Naive thymus-derived CD4-positive, alpha-beta T cell (primary cell): ENCODE data around the gene CREB5. TPM values are rescaled to one million over a fixed set of nuclear protein-coding genes. Genes with fewer than 3 reads are reported as not detected.

ENCODE experiments used
- ATAC-seq: fragments of 150-1000 bp; cut with Tn5 transposase; 2 replicates; pipeline ENCODE4 v1.10.0; 2021; ENCODE audit warnings: mild to moderate bottlenecking, moderate library complexity
- CTCF ChIA-PET: fragments of 350-600 bp; sonication (Branson Sonifier 250); formaldehyde crosslinking; loops from one replicate; lab custom pipeline; 2021; ENCODE audit warnings: antibody characterized with exemption; lab: Charles Lee
- POLR2A ChIA-PET: fragments of 350-600 bp; sonication (Branson Sonifier 250); formaldehyde crosslinking; loops from one replicate; lab custom pipeline; 2021; ENCODE audit warnings: antibody characterized with exemption, inconsistent platforms; lab: Charles Lee
- DNase-seq, 9 donors: peaks; one replicate each; pipeline versions ENCODE4 v3.0.0 to v3.0.0-alpha.2; 2020 to 2022; ENCODE audit warnings: mixed read lengths in 1 of 9
- H3K27ac ChIP-seq: one replicate; pipeline ENCODE4 v1.7.0; 2013; ENCODE audit warnings: mild to moderate bottlenecking, low read depth, low read length, moderate library complexity
- H3K27me3 ChIP-seq, 2 donors: one replicate each; pipeline ENCODE4 v1.7.0; 2013; ENCODE audit warnings: low read length in 2 of 2, mild to moderate bottlenecking in 2 of 2, moderate library complexity in 2 of 2; ENCODE audit not compliant: control insufficient read depth in 2 of 2, insufficient read depth in 2 of 2
- H3K36me3 ChIP-seq, 3 experiments: 1 replicate in 2 of 3; 2 replicates in 1 of 3; pipeline ENCODE4 v1.7.0; 2013; ENCODE audit warnings: low read length in 3 of 3, mild to moderate bottlenecking in 3 of 3, moderate library complexity in 1 of 3; ENCODE audit not compliant: insufficient read depth in 3 of 3, control insufficient read depth in 2 of 3
- H3K4me1 ChIP-seq, 2 donors: one replicate each; pipeline ENCODE4 v1.7.0; 2013; ENCODE audit warnings: low read length in 2 of 2, mild to moderate bottlenecking in 2 of 2, moderate library complexity in 1 of 2; ENCODE audit not compliant: control insufficient read depth in 2 of 2, insufficient read depth in 2 of 2
- H3K4me3 ChIP-seq: 2 replicates; pipeline ENCODE4 v1.7.0; 2013; ENCODE audit warnings: mild to moderate bottlenecking, low read length
- H3K9me3 ChIP-seq, 3 experiments: 1 replicate in 2 of 3; 2 replicates in 1 of 3; pipeline ENCODE4 v1.7.0; 2013; ENCODE audit warnings: low read length in 3 of 3; ENCODE audit not compliant: control insufficient read depth in 2 of 3
- H3K27ac Mint-ChIP-seq, 9 donors: one replicate each; pipeline ENCODE4 v1.8.0; 2020 to 2022; ENCODE audit warnings: mixed read lengths in 9 of 9, mild to moderate bottlenecking in 8 of 9, moderate library complexity in 5 of 9, inconsistent platforms in 2 of 9
- H3K27me3 Mint-ChIP-seq, 5 donors: one replicate each; pipeline ENCODE4 v1.8.0; 2021 to 2022; ENCODE audit warnings: mixed read lengths in 5 of 5, mild to moderate bottlenecking in 1 of 5
- H3K36me3 Mint-ChIP-seq, 5 donors: one replicate each; pipeline ENCODE4 v1.8.0; 2020 to 2022; ENCODE audit warnings: mixed read lengths in 5 of 5, mild to moderate bottlenecking in 3 of 5, inconsistent platforms in 1 of 5
- H3K4me1 Mint-ChIP-seq, 7 donors: one replicate each; pipeline ENCODE4 v1.8.0; 2020 to 2022; ENCODE audit warnings: mixed read lengths in 7 of 7, mild to moderate bottlenecking in 3 of 7, inconsistent platforms in 1 of 7
- H3K4me3 Mint-ChIP-seq, 10 donors: one replicate each; pipeline ENCODE4 v1.8.0; 2020 to 2022; ENCODE audit warnings: mild to moderate bottlenecking in 10 of 10, mixed read lengths in 10 of 10, moderate library complexity in 6 of 10, inconsistent platforms in 2 of 10
- H3K9me3 Mint-ChIP-seq, 11 donors: one replicate each; pipeline ENCODE4 v1.8.0; 2020 to 2022; ENCODE audit warnings: mixed read lengths in 11 of 11, mild to moderate bottlenecking in 4 of 11, inconsistent platforms in 1 of 11, moderate library complexity in 1 of 11
- intact Hi-C, 2 donors: fragments of 100-400 bp; cut with micrococcal nuclease; formaldehyde crosslinking; loops; one replicate each; pipeline ENCODE4 v1.15.1; 2023
- polyA plus RNA-seq, 2 donors: library from polyadenylated mRNA; unstranded; fragments of 300-500 nt; fragmentation: Illumina TruSeq; gene quantifications; one replicate each; pipeline ENCODE4 v1.2.3, GENCODE V29; 2021
- total RNA-seq, 6 experiments: library from RNA in 5 of 6; stranded (reverse) in 5 of 6; gene quantifications; 1 replicate in 5 of 6; 2 replicates in 1 of 6; pipeline ENCODE4 v1.2.3 and lab custom pipeline; 2021 to 2026

The CREB5 gene
- total RNA-seq (10 to 100 TPM in 1 of 5 experiments, 1 to 10 TPM in 1, under 1 TPM in 1, not detected in 2; 0.22 to 18.4 (median 3.6) TPM), polyA plus RNA-seq (not detected), total RNA-seq (lab: John Stamatoyannopoulos, UW) (not detected)

GRCh38 chr7:28411876-28412662, at the start of gene CREB5:
CREB5 (plus strand) TSS chr7:28412518; CDS start chr7:28412915, 397 bp downstream.
- ATAC-seq (no peak), DNase-seq (no peak)
- CTCF ChIA-PET = interaction anchor here (0.7 kb wide), 1 partner anchor 1729 kb away, joined by 3 read pairs; no protein-coding TSS in a partner anchor
- H3K9me3 ChIP-seq = no peaks in the 10 kb centered on the region
- H3K4me1 ChIP-seq = peaks cover 0 to 8% of the 10 kb centered on the region in 2 donors
- Mint-ChIP-seq H3K36me3 (peaks cover 0 to 3% (median 0%) of the 10 kb centered on the region in 5 donors), H3K9me3 (peaks cover 0 to 1% (median 0%) of the 10 kb centered on the region in 11 donors), H3K27me3 (peaks cover 80 to 89% (median 84%) of the 10 kb centered on the region in 5 donors), H3K27ac (no peak within 1 kb of the TSS), H3K4me3 (peak within 1 kb of the TSS in 7 of 10 donors; percentile 59 to 90 (median 81)), H3K4me1 (peaks cover 7 to 30% (median 22%) of the 10 kb centered on the region in 7 donors)
- POLR2A ChIA-PET = no interaction called here
- intact Hi-C loops = no loop called here
- no peak within 1 kb of the TSS for H3K4me3 ChIP-seq
- no peaks in the 10 kb centered on the region for H3K36me3 ChIP-seq
- peaks cover 3 to 10% of the 10 kb centered on the region in 2 donors for H3K27me3 ChIP-seq
- H3K27ac ChIP-seq = no peak within 1 kb of the TSS

DNA sequence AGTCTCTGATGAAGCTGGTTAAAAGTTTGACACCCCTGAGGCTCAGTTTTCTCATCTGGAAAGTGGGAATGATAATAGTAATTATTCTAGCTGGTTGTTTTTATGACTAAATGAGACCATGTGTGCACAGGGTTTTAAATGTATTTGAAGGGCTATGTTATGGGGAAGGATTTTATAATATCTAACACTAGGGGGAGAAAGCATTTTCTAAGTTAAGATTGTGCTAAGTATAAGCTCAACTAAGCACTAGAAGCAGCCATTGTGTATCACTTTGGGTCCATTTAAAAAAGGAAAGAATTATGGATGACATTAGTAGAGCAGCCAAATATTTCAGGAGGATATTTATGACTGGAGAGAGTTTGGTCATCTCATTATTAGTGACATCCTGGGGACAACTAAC, 49.5 kb upstream of the CREB5 start:
- no peaks in the 10 kb centered on the region for H3K4me1 ChIP-seq
- CTCF ChIA-PET = interaction anchor here (0.8 to 1.2 kb wide), 2 partner anchors 10 to 66 kb away, joined by 4 to 5 read pairs; no protein-coding TSS in a partner anchor
- H3K27ac Mint-ChIP-seq = no peak overlapping the region
- H3K4me3 Mint-ChIP-seq = no peak overlapping the region
- no peak overlapping the region for H3K4me3 ChIP-seq
- H3K36me3 ChIP-seq = no peaks in the 10 kb centered on the region
- peaks cover 0 to 19% (median 5%) of the 10 kb centered on the region in 7 donors for H3K4me1 Mint-ChIP-seq
- H3K27ac ChIP-seq = no peak overlapping the region
- H3K9me3 Mint-ChIP-seq = peaks cover 2 to 16% (median 11%) of the 10 kb centered on the region in 11 donors
- intact Hi-C loops = loop anchor here in 1 of 2 donors (2.0 kb wide), 1 partner anchor 66 kb away; no protein-coding TSS in a partner anchor
- ATAC-seq (no peak), DNase-seq (no peak)
- no peaks in the 10 kb centered on the region for H3K9me3 ChIP-seq
- H3K36me3 Mint-ChIP-seq = peaks cover 0 to 13% (median 10%) of the 10 kb centered on the region in 5 donors
- peaks cover 0 to 15% (median 8%) of the 10 kb centered on the region in 5 donors for H3K27me3 Mint-ChIP-seq
- no peaks in the 10 kb centered on the region for H3K27me3 ChIP-seq
- POLR2A ChIA-PET = no interaction called here

GRCh38 chr7:28364082-28364481, 48.2 kb upstream of the CREB5 start:
- Mint-ChIP-seq H3K27me3 (peaks cover 0 to 15% (median 10%) of the 10 kb centered on the region in 5 donors), H3K9me3 (peaks cover 2 to 16% (median 11%) of the 10 kb centered on the region in 11 donors), H3K27ac (no peak overlapping the region), H3K36me3 (peaks cover 0 to 13% (median 10%) of the 10 kb centered on the region in 5 donors), H3K4me3 (no peak overlapping the region), H3K4me1 (peaks cover 0 to 19% (median 5%) of the 10 kb centered on the region in 7 donors)
- Histone ChIP-seq H3K27me3 (no peaks in the 10 kb centered on the region), H3K4me3 (no peak overlapping the region), H3K27ac (no peak overlapping the region), H3K4me1 (no peaks in the 10 kb centered on the region), H3K36me3 (no peaks in the 10 kb centered on the region), H3K9me3 (no peaks in the 10 kb centered on the region)
- DNase-seq (no peak), ATAC-seq (no peak)
- ChIA-PET CTCF (no interaction called here), POLR2A (no interaction called here)
- intact Hi-C loops = no loop called here

- Histone ChIP-seq H3K27me3 (no peaks in the 10 kb centered on the region), H3K4me1 (no peaks in the 10 kb centered on the region), H3K9me3 (no peaks in the 10 kb centered on the region), H3K4me3 (no peak overlapping the region), H3K27ac (no peak overlapping the region), H3K36me3 (no peaks in the 10 kb centered on the region)
- Mint-ChIP-seq H3K9me3 (peaks cover under 1 to 12% (median 8%) of the 10 kb centered on the region in 11 donors), H3K4me3 (no peak overlapping the region), H3K4me1 (no peaks in the 10 kb centered on the region), H3K36me3 (peaks cover 0 to 12% (median 8%) of the 10 kb centered on the region in 5 donors), H3K27ac (no peak overlapping the region), H3K27me3 (peaks cover 5 to 24% (median 15%) of the 10 kb centered on the region in 5 donors)
- CTCF ChIA-PET = interaction anchor here (1.0 kb wide), 1 partner anchor 10 kb away, joined by 3 read pairs; no protein-coding TSS in a partner anchor
- intact Hi-C loops = no loop called here
- no peak for DNase-seq
- ATAC-seq = no peak
- POLR2A ChIA-PET = no interaction called here
Measured at GRCh38 chr7:28369523-28369922, 42.8 kb upstream of the CREB5 start.

GRCh38 chr7:28371846-28372245, 40.5 kb upstream of the CREB5 start:
- Histone ChIP-seq H3K4me1 (no peaks in the 10 kb centered on the region), H3K27ac (no peak overlapping the region), H3K4me3 (no peak overlapping the region), H3K27me3 (no peaks in the 10 kb centered on the region), H3K36me3 (no peaks in the 10 kb centered on the region), H3K9me3 (no peaks in the 10 kb centered on the region)
- H3K36me3 Mint-ChIP-seq = no peaks in the 10 kb centered on the region
- H3K4me3 Mint-ChIP-seq = no peak overlapping the region
- peaks cover 0 to 3% (median 0%) of the 10 kb centered on the region in 11 donors for H3K9me3 Mint-ChIP-seq
- ATAC-seq (no peak), DNase-seq (no peak)
- ChIA-PET POLR2A (no interaction called here), CTCF (no interaction called here)
- H3K27ac Mint-ChIP-seq = no peak overlapping the region
- intact Hi-C loops = no loop called here
- peaks cover 0 to 20% (median 11%) of the 10 kb centered on the region in 5 donors for H3K27me3 Mint-ChIP-seq
- H3K4me1 Mint-ChIP-seq = no peaks in the 10 kb centered on the region

- Mint-ChIP-seq H3K9me3 (peaks cover 0 to 3% (median 0%) of the 10 kb centered on the region in 11 donors), H3K36me3 (no peaks in the 10 kb centered on the region), H3K4me1 (no peaks in the 10 kb centered on the region), H3K4me3 (no peak overlapping the region), H3K27me3 (peaks cover 0 to 16% (median 10%) of the 10 kb centered on the region in 5 donors), H3K27ac (no peak overlapping the region)
- Histone ChIP-seq H3K9me3 (no peaks in the 10 kb centered on the region), H3K4me1 (no peaks in the 10 kb centered on the region), H3K27ac (no peak overlapping the region), H3K27me3 (no peaks in the 10 kb centered on the region), H3K36me3 (no peaks in the 10 kb centered on the region), H3K4me3 (no peak overlapping the region)
- ATAC-seq = no peak
- ChIA-PET CTCF (no interaction called here), POLR2A (no interaction called here)
- DNase-seq = no peak
- intact Hi-C loops = no loop called here
Measured at GRCh38 chr7:28373990-28374389, 38.3 kb upstream of the CREB5 start.
